GM19043 (cell line): ENCODE results near the gene KIF5B.
"Not testable (repeated sequence)": the region's sequence is repeated elsewhere in the genome, so short reads cannot be mapped to it uniquely, and the experiment has no call there.

Experiments
- ATAC-seq: cut with Tn5 transposase; IDR thresholded peaks from one replicate; pipeline ENCODE4 v1.9.1; 2021; ENCODE audit warnings: low read depth; ENCODE audit not compliant: unreplicated experiment

The KIF5B gene

GRCh38 chr10:32061440-32061839, 5.2 kb upstream of the KIF5B start:
- no peak for ATAC-seq

- ATAC-seq = no peak
Measured at GRCh38 chr10:32060347-32060746, 4.1 kb upstream of the KIF5B start.

GRCh38 chr10:32059472-32059871, 3.2 kb upstream of the KIF5B start:
- ATAC-seq = no peak

- no peak for ATAC-seq
Measured at GRCh38 chr10:32057036-32057372, 779 bp upstream of the KIF5B start.

- peak; percentile 39 for ATAC-seq
Measured at GRCh38 chr10:32055478-32056135, 618 bp downstream of the KIF5B start.

- no peak for ATAC-seq
Measured at GRCh38 chr10:32054094-32054493, 2.1 kb downstream of the KIF5B start.

- not testable (repeated sequence) for ATAC-seq
Measured at GRCh38 chr10:32053392-32053791, 2.8 kb downstream of the KIF5B start.

GRCh38 chr10:32051926-32052325, 4.3 kb downstream of the KIF5B start:
- ATAC-seq = no peak

- ATAC-seq = no peak
Measured at GRCh38 chr10:32050177-32050576, 6.0 kb downstream of the KIF5B start.

GRCh38 chr10:32049113-32049512, 7.1 kb downstream of the KIF5B start:
- no peak for ATAC-seq

- ATAC-seq = no peak
Measured at GRCh38 chr10:32048282-32048681, 7.9 kb downstream of the KIF5B start.

GRCh38 chr10:32047881-32048280, 8.3 kb downstream of the KIF5B start:
- ATAC-seq = no peak

GRCh38 chr10:32046151-32046550, 10.1 kb downstream of the KIF5B start:
- no peak for ATAC-seq

GRCh38 chr10:32042730-32043129, 13.5 kb downstream of the KIF5B start:
- not testable (repeated sequence) for ATAC-seq

- ATAC-seq = no peak
Measured at GRCh38 chr10:32041290-32042028, 14.8 kb downstream of the KIF5B start.

GRCh38 chr10:32039734-32040133, 16.5 kb downstream of the KIF5B start:
- ATAC-seq = no peak

GRCh38 chr10:32038777-32039176, 17.4 kb downstream of the KIF5B start:
- ATAC-seq = no peak

- ATAC-seq = no peak
Measured at GRCh38 chr10:32036922-32037321, 19.3 kb downstream of the KIF5B start.

- ATAC-seq = no peak
Measured at GRCh38 chr10:32035038-32035437, 21.2 kb downstream of the KIF5B start.

- no peak for ATAC-seq
Measured at GRCh38 chr10:32033171-32033570, 23.1 kb downstream of the KIF5B start.

- no peak for ATAC-seq
Measured at GRCh38 chr10:32031920-32032319, 24.3 kb downstream of the KIF5B start.

- ATAC-seq = no peak
Measured at GRCh38 chr10:32031424-32031823, 24.8 kb downstream of the KIF5B start.
